Activated naive CD8-positive, alpha-beta T cell (primary cell): ENCODE results near the gene KLHL8.
"Not testable (repeated sequence)": the region's sequence is repeated elsewhere in the genome, so short reads cannot be mapped to it uniquely, and the experiment has no call there.

Source experiments
- H3K27ac Mint-ChIP-seq: one replicate; pipeline ENCODE4 v1.8.0; 2021; ENCODE audit warnings: mixed read lengths
- H3K27me3 Mint-ChIP-seq: one replicate; pipeline ENCODE4 v1.8.0; 2021; ENCODE audit warnings: mixed read lengths
- H3K36me3 Mint-ChIP-seq: one replicate; pipeline ENCODE4 v1.8.0; 2021; ENCODE audit warnings: mixed read lengths
- H3K4me1 Mint-ChIP-seq: one replicate; pipeline ENCODE4 v1.8.0; 2021; ENCODE audit warnings: low read depth, mixed read lengths
- H3K4me3 Mint-ChIP-seq: one replicate; pipeline ENCODE4 v1.8.0; 2021; ENCODE audit warnings: mild to moderate bottlenecking, mixed read lengths
- H3K9me3 Mint-ChIP-seq: one replicate; pipeline ENCODE4 v1.8.0; 2021; ENCODE audit warnings: low read depth, mixed read lengths

The KLHL8 gene

GRCh38 chr4:87166296-87166854 is 54.0 kb downstream of the KLHL8 start:
- peaks cover 10% of the 10 kb centered on the region for H3K36me3 Mint-ChIP-seq
- no peaks in the 10 kb centered on the region for H3K27me3 Mint-ChIP-seq
- no peak overlapping the region for H3K27ac Mint-ChIP-seq
- no peaks in the 10 kb centered on the region for H3K9me3 Mint-ChIP-seq
- no peaks in the 10 kb centered on the region for H3K4me1 Mint-ChIP-seq
- H3K4me3 Mint-ChIP-seq = no peak overlapping the region

- H3K4me3 Mint-ChIP-seq = no peak overlapping the region
- H3K9me3 Mint-ChIP-seq = no peaks in the 10 kb centered on the region
- no peaks in the 10 kb centered on the region for H3K4me1 Mint-ChIP-seq
- H3K27ac Mint-ChIP-seq = no peak overlapping the region
- no peaks in the 10 kb centered on the region for H3K27me3 Mint-ChIP-seq
- peaks cover 10% of the 10 kb centered on the region for H3K36me3 Mint-ChIP-seq
Observed at GRCh38 chr4:87165892-87166291, 54.5 kb downstream of the KLHL8 start.

GRCh38 chr4:87153078-87153870 is 67.1 kb downstream of the KLHL8 start:
- Mint-ChIP-seq H3K27me3 (no peaks in the 10 kb centered on the region), H3K36me3 (no peaks in the 10 kb centered on the region), H3K9me3 (no peaks in the 10 kb centered on the region), H3K4me3 (no peak overlapping the region), H3K27ac (no peak overlapping the region), H3K4me1 (no peaks in the 10 kb centered on the region)

GRCh38 chr4:87152310-87153041 is 67.9 kb downstream of the KLHL8 start:
- no peak overlapping the region for H3K27ac Mint-ChIP-seq
- no peaks in the 10 kb centered on the region for H3K36me3 Mint-ChIP-seq
- no peaks in the 10 kb centered on the region for H3K4me1 Mint-ChIP-seq

GRCh38 chr4:87151730-87152129 is 68.7 kb downstream of the KLHL8 start:
- Mint-ChIP-seq H3K4me1 (no peaks in the 10 kb centered on the region), H3K9me3 (no peaks in the 10 kb centered on the region), H3K27me3 (no peaks in the 10 kb centered on the region), H3K36me3 (no peaks in the 10 kb centered on the region), H3K4me3 (no peak overlapping the region), H3K27ac (no peak overlapping the region)

More at GRCh38 chr4:87152310-87153041, 67.9 kb downstream of the KLHL8 start:
- no peak overlapping the region for H3K4me3 Mint-ChIP-seq
- no peaks in the 10 kb centered on the region for H3K27me3 Mint-ChIP-seq
- H3K9me3 Mint-ChIP-seq = no peaks in the 10 kb centered on the region

- no peaks in the 10 kb centered on the region for H3K36me3 Mint-ChIP-seq
Observed at GRCh38 chr4:87150498-87151261, 69.7 kb downstream of the KLHL8 start.

GRCh38 chr4:87147116-87147515 is 73.3 kb downstream of the KLHL8 start:
- Mint-ChIP-seq H3K9me3 (no peaks in the 10 kb centered on the region), H3K27ac (no peak overlapping the region), H3K4me1 (no peaks in the 10 kb centered on the region), H3K27me3 (no peaks in the 10 kb centered on the region), H3K36me3 (no peaks in the 10 kb centered on the region), H3K4me3 (no peak overlapping the region)

More at GRCh38 chr4:87150498-87151261, 69.7 kb downstream of the KLHL8 start:
- Mint-ChIP-seq H3K27ac (no peak overlapping the region), H3K27me3 (no peaks in the 10 kb centered on the region), H3K4me3 (no peak overlapping the region), H3K4me1 (no peaks in the 10 kb centered on the region), H3K9me3 (no peaks in the 10 kb centered on the region)

- H3K27me3 Mint-ChIP-seq, H3K4me3 Mint-ChIP-seq, H3K36me3 Mint-ChIP-seq, H3K27ac Mint-ChIP-seq, H3K4me1 Mint-ChIP-seq, H3K9me3 Mint-ChIP-seq: not testable (repeated sequence)
Observed at GRCh38 chr4:87145934-87146333, 74.5 kb downstream of the KLHL8 start.

- no peaks in the 10 kb centered on the region for H3K9me3 Mint-ChIP-seq
- H3K27me3 Mint-ChIP-seq = no peaks in the 10 kb centered on the region
- H3K4me3 Mint-ChIP-seq = no peak overlapping the region
- no peaks in the 10 kb centered on the region for H3K4me1 Mint-ChIP-seq
- peaks cover 3% of the 10 kb centered on the region for H3K36me3 Mint-ChIP-seq
- H3K27ac Mint-ChIP-seq = no peak overlapping the region
Observed at GRCh38 chr4:87144356-87144755, 76.1 kb downstream of the KLHL8 start.

- Mint-ChIP-seq H3K9me3 (no peaks in the 10 kb centered on the region), H3K4me1 (no peaks in the 10 kb centered on the region), H3K4me3 (no peak overlapping the region), H3K27me3 (no peaks in the 10 kb centered on the region), H3K27ac (no peak overlapping the region), H3K36me3 (peaks cover 3% of the 10 kb centered on the region)
Observed at GRCh38 chr4:87141428-87141827, 79.0 kb downstream of the KLHL8 start.

GRCh38 chr4:87134122-87134521 is 86.3 kb downstream of the KLHL8 start:
- Mint-ChIP-seq H3K4me3 (no peak overlapping the region), H3K27me3 (no peaks in the 10 kb centered on the region), H3K36me3 (peaks cover 16% of the 10 kb centered on the region), H3K9me3 (no peaks in the 10 kb centered on the region), H3K27ac (no peak overlapping the region), H3K4me1 (no peaks in the 10 kb centered on the region)

- H3K4me1 Mint-ChIP-seq = no peaks in the 10 kb centered on the region
- H3K36me3 Mint-ChIP-seq = peaks cover 16% of the 10 kb centered on the region
- no peaks in the 10 kb centered on the region for H3K27me3 Mint-ChIP-seq
- H3K27ac Mint-ChIP-seq = no peak overlapping the region
- no peak overlapping the region for H3K4me3 Mint-ChIP-seq
- no peaks in the 10 kb centered on the region for H3K9me3 Mint-ChIP-seq
Observed at GRCh38 chr4:87133183-87133582, 87.2 kb downstream of the KLHL8 start.

GRCh38 chr4:87132035-87132434 is 88.4 kb downstream of the KLHL8 start:
- no peak overlapping the region for H3K4me3 Mint-ChIP-seq
- H3K27ac Mint-ChIP-seq = no peak overlapping the region
- peaks cover 20% of the 10 kb centered on the region for H3K36me3 Mint-ChIP-seq
- H3K27me3 Mint-ChIP-seq = no peaks in the 10 kb centered on the region
- H3K9me3 Mint-ChIP-seq = no peaks in the 10 kb centered on the region
- no peaks in the 10 kb centered on the region for H3K4me1 Mint-ChIP-seq

- Mint-ChIP-seq H3K27me3 (no peaks in the 10 kb centered on the region), H3K27ac (peak overlapping the region; percentile 22), H3K9me3 (no peaks in the 10 kb centered on the region), H3K36me3 (peaks cover 22% of the 10 kb centered on the region), H3K4me3 (no peak overlapping the region), H3K4me1 (no peaks in the 10 kb centered on the region)
Observed at GRCh38 chr4:87130985-87131703, 89.3 kb downstream of the KLHL8 start.
